IMR-90 (cell line): ENCODE measurements around the gene PAXIP1.

Source experiments
- CEBPB ChIP-seq: IDR thresholded peaks from 2 replicates; pipeline ENCODE4 v1.6.1; 2012; ENCODE audit warnings: low read depth, low read length, improper control_type of control experiment
- CHD1 ChIP-seq: IDR thresholded peaks from 2 replicates; pipeline ENCODE4 v1.6.1; 2012; ENCODE audit warnings: low read depth, low read length, improper control_type of control experiment
- FOS ChIP-seq: fragments of 150-350 bp; IDR thresholded peaks from 2 replicates; pipeline ENCODE4 v1.6.1; 2016; ENCODE audit warnings: low read depth, low read length
- MXI1 ChIP-seq: IDR thresholded peaks from 2 replicates; pipeline ENCODE4 v1.6.1; 2012; ENCODE audit warnings: low read depth, mild to moderate bottlenecking, low read length, moderate library complexity, borderline replicate concordance
- POLR2A ChIP-seq: IDR thresholded peaks from 2 replicates; pipeline ENCODE4 v1.6.1; 2012; ENCODE audit warnings: mild to moderate bottlenecking, low read depth, low read length
- RCOR1 ChIP-seq: IDR thresholded peaks from 2 replicates; pipeline ENCODE4 v1.6.1; 2012; ENCODE audit warnings: mild to moderate bottlenecking, low read length, improper control_type of control experiment; ENCODE audit not compliant: insufficient replicate concordance
- TF ChIP-seq, protein P1 (sequence below): conservative IDR thresholded peaks from 2 replicates; pipeline ENCODE4 v1.5.1; 2012; ENCODE audit warnings: mild to moderate bottlenecking, low read depth, low read length, improper control_type of control experiment

DNA sequence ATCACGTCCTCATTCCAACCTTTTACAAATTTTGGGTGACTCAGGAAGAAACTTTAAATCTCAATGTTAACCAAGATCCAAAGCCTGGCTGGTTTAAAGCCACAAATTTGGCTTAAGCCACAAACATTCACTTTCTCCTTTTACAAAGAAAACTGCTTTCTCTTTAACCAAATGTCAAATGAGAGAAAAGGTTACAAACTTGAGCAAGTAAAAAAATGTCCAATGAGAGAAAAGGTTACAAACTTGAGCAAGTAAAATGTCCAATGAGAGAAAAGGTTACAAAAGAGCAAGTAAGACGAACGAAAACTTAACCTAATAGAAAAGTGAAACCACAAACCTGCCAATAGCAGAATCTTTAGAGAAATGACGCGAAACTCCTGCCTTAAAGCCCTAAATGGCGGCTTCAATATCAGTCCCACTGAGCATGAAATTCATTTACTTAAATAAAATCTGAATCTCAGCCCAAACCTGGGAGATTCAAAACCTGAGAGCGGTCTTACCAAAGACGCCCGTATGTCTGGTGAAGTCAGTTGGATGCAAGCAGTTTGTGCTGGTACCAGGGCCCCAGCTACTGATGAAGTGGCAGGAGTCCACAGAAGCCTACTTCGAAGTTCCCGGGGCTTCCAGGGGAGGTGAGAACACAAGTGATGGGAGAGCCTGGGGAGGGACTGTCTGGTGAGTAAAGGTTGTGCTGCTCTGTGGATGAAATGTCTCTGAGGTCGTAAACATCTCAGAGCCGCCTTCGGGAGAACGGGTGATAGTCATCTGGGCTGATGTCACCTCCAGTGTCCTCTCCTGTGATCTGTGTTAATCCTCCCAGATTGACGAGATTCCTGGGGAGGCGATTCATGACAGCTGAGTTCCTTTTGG lies 74.6 kb downstream of the PAXIP1 start:
- TF ChIP-seq, protein P1, sequence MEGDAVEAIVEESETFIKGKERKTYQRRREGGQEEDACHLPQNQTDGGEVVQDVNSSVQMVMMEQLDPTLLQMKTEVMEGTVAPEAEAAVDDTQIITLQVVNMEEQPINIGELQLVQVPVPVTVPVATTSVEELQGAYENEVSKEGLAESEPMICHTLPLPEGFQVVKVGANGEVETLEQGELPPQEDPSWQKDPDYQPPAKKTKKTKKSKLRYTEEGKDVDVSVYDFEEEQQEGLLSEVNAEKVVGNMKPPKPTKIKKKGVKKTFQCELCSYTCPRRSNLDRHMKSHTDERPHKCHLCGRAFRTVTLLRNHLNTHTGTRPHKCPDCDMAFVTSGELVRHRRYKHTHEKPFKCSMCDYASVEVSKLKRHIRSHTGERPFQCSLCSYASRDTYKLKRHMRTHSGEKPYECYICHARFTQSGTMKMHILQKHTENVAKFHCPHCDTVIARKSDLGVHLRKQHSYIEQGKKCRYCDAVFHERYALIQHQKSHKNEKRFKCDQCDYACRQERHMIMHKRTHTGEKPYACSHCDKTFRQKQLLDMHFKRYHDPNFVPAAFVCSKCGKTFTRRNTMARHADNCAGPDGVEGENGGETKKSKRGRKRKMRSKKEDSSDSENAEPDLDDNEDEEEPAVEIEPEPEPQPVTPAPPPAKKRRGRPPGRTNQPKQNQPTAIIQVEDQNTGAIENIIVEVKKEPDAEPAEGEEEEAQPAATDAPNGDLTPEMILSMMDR, result no peak
- TF ChIP-seq POLR2A, result no peak
- 0 out of 2 replicates have a peak, but pooled peaks have one; percentile 11 for TF ChIP-seq CEBPB
- TF ChIP-seq RCOR1, result no peak
- TF ChIP-seq FOS, result no peak
- TF ChIP-seq MXI1, result no peak
- no peak for TF ChIP-seq CHD1
